Raji (cell line): Measurements from ENCODE around the gene CBL.

ENCODE experiments used
- POLR2A ChIP-seq: IDR thresholded peaks from 2 replicates; pipeline ENCODE4 v1.6.1; 2011; ENCODE audit warnings: low read depth, low read length, control low read depth; ENCODE audit not compliant: insufficient read depth

The CBL gene

DNA sequence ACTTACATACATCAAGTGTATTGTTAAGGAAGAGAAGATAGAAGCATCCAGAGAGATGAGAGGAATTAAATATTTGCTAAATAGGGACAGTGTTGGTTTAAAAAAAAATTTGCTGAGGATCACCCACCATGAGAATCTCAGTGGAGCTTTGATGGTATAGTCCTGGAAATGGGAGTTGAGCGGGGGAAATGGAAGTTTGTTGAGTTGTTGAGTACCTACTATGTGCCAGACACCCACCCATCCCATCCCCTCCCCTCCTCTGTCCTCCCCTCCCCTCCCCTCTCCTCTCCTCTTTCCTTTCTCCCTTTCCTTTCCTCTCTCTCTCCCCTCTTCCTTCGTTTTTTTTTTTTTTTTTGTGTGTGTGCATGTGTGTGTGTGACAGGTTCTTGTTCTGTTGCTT lies 145.1 kb downstream of the CBL start:
- TF ChIP-seq POLR2A = no peak

DNA sequence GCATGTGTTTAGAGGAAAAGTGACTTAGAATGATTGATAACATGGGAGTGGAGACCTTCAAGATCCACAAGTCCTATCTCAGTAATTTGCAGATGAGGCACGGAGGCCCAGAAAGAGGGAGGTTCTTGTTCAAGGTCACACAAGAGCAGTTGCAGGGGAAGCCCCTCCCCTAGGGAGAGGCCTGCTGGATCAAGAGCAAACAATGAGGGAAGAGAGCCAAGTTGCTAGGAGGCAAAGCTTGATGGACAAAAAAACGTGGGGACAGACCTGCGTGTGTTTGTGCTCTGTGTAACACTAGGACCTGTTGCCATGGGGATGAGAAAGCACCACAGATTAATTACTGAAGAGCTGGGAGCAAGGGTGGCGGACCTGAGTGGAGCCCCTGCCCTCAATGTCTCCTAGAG lies 146.7 kb downstream of the CBL start:
- TF ChIP-seq POLR2A = no peak

DNA sequence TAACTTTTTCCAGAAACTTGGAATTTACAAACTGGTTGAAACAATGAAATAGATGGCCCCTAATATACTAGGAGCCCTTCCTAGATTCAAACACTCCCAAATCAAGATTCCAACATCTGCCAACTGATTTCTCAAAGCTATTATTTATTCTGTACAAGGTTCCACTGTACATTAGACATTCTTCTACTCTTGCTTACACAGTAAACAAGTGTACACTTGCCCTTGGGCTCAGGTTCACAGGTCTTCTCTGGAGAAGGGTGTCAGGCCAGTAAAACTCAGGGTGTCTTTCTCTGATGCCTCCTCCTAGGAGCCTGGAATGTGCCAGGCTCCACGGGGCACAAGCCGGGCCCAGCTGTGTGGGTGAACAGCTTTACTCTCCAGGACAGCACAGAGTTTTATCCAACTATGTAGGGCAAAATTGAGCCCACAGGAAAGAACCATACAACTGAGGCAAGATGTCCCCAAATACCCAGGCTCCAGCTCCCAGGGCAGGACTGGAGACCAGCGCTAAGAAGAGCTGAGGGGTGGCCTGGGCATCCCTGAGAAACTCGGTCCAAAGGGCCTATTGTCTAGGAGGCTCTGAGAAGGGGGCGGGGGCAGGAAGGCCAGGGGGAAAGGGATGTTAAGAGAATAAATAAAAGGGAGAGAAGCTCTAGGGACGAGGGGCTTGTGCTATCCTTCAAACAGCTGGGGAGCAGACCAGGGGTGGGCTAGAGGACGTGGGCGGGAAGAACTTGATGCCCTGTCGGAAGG lies 149.1 kb downstream of the CBL start:
- TF ChIP-seq POLR2A = no peak

DNA sequence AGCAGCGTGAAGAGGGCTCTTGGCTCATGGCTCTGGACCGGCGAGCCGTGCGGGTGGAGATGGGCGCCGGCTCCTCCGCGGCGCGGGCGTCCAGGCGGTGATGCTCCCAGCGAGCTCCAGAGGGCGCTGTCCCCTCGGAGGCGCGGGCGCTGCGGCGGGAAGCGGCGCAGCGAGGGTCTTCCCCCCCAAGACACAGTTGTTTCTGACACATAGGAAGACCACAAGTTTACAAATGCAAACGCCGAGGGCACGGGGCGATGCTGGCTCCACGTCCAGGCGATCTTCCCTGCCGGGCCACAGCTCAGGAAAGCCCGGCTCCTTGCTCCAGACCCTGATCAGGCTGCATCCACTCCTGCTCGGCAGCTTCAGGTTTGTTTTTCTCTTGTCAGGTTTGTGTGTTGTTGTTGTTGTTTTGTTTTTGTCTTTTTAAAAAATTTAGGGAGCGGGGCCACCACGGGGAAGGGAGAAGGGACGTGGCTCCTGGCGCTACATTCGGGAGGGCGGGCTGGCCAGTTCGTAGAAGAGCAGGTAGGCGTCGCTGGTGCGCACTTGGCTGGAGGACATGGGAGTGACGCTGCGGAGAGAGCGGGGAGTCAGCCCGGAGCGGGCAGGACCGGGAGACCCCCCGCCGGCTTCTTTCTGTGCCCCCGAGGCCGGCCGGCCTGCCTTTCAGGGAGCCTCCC lies 150.4 kb downstream of the CBL start:
- TF ChIP-seq POLR2A = no peak

DNA sequence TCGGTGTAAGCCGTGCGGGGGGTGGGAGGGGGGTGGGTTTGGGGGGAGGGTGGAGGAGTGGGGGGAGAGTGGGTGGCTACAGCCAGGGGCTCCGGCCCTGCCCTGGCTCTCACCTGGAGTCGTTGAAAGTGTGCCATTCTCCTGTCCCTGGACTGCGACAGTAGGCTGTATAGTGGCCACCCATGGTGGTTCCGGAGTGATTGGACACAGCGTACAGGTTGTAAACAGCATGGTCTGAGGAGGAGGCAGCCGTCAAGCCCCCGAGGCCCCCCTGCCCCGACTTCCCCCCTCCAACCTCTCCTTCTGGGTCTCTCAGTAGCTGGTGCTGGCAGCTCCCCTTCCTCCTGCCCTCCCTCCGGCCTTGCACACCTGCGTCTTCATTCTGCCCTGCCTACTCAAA lies 150.9 kb downstream of the CBL start:
- TF ChIP-seq POLR2A = no peak
